HEK293T (cell line): Measurements from ENCODE around the gene CTNNBIP1.

Experiments used
- CTCF ChIA-PET: fragments of 350-600 bp; formaldehyde crosslinking; extraction: SDS; loops from one replicate; lab custom pipeline; 2021; ENCODE audit warnings: antibody characterized with exemption, inconsistent platforms; lab: Yijun Ruan, JAX
- POLR2A ChIA-PET: fragments of 350-600 bp; formaldehyde crosslinking; extraction: SDS; loops from one replicate; lab custom pipeline; 2020; ENCODE audit warnings: antibody characterized with exemption, inconsistent platforms; lab: Yijun Ruan, JAX
- DNase-seq: peaks from one replicate; pipeline ENCODE4 v3.0.0; 2012; ENCODE audit warnings: mixed read lengths; ENCODE audit errors: extremely low spot score
- ARNT ChIP-seq: fragments of 450-650 bp; IDR thresholded peaks from 2 replicates; pipeline ENCODE4 v1.6.1; 2017; ENCODE audit warnings: mild to moderate bottlenecking
- BHLHE40 ChIP-seq: fragments of 450-650 bp; IDR thresholded peaks from 2 replicates; pipeline ENCODE4 v1.6.1; 2016; ENCODE audit warnings: mild to moderate bottlenecking, moderate library complexity, borderline replicate concordance
- CTBP1 ChIP-seq: fragments of 450-650 bp; IDR thresholded peaks from 2 replicates; pipeline ENCODE4 v1.6.1; 2016; ENCODE audit warnings: borderline replicate concordance
- ELF4 ChIP-seq: fragments of 450-650 bp; IDR thresholded peaks from 2 replicates; pipeline ENCODE4 v1.6.1; 2017; ENCODE audit warnings: antibody characterized with exemption
- FOXA1 ChIP-seq: fragments of 450-650 bp; IDR thresholded peaks from 2 replicates; pipeline ENCODE4 v1.6.1; 2016; ENCODE audit warnings: mild to moderate bottlenecking
- FOXK2 ChIP-seq: fragments of 450-650 bp; IDR thresholded peaks from 2 replicates; pipeline ENCODE4 v1.6.1; 2016; ENCODE audit warnings: mild to moderate bottlenecking
- FOXM1 ChIP-seq: fragments of 450-650 bp; IDR thresholded peaks from 2 replicates; pipeline ENCODE4 v1.6.1; 2017; ENCODE audit warnings: mild to moderate bottlenecking, borderline replicate concordance
- HDGF ChIP-seq: fragments of 450-650 bp; IDR thresholded peaks from 2 replicates; pipeline ENCODE4 v1.6.1; 2017; ENCODE audit warnings: antibody characterized with exemption, borderline replicate concordance
- L3MBTL2 ChIP-seq: fragments of 450-650 bp; conservative IDR thresholded peaks from 2 replicates; pipeline ENCODE4 v1.6.1; 2016; ENCODE audit warnings: mild to moderate bottlenecking
- LEF1 ChIP-seq: fragments of 450-650 bp; IDR thresholded peaks from 2 replicates; pipeline ENCODE4 v1.6.1; 2017; ENCODE audit warnings: mild to moderate bottlenecking, borderline replicate concordance
- NFRKB ChIP-seq: fragments of 450-650 bp; IDR thresholded peaks from 2 replicates; pipeline ENCODE4 v1.6.1; 2016; ENCODE audit warnings: mild to moderate bottlenecking, moderate library complexity
- SP1 ChIP-seq: fragments of 450-650 bp; IDR thresholded peaks from 2 replicates; pipeline ENCODE4 v1.6.1; 2017
- SUZ12 ChIP-seq: fragments of 450-650 bp; IDR thresholded peaks from 2 replicates; pipeline ENCODE4 v1.6.1; 2016; ENCODE audit warnings: mild to moderate bottlenecking
- TARDBP ChIP-seq: fragments of 450-650 bp; IDR thresholded peaks from 2 replicates; pipeline ENCODE4 v1.6.1; 2016
- ZNF384 ChIP-seq: fragments of 450-650 bp; IDR thresholded peaks from 2 replicates; pipeline ENCODE4 v1.6.1; 2016
- TF ChIP-seq, protein P1 (sequence below): fragments of 450-650 bp; IDR thresholded peaks from 2 replicates; pipeline ENCODE4 v1.6.1; 2016

Gene CTNNBIP1

DNA sequence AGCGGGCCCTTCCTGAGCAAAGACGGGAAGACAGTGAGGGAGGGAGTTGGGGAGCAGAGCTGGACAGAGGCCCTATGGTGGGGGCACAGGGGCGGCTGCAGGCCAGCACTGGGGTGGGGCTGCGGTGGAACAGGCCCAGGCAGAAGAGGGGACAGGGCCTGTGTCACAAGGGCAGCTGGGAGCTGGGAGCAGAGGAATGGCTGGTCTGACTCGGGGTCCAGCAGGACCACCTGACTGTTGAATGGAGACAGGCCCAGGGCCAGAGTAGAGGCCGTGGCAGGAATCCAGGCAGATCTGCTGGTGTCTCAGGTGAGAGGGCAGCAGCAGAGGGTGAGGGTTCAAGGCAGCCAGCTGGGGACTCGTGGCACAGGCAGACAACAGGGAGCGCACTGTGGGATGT is 25.3 kb downstream of the CTNNBIP1 start:
- no peak for DNase-seq
- TF ChIP-seq SP1 (no peak), FOXA1 (no peak), CTBP1 (no peak), HDGF (no peak), TARDBP (no peak), FOXM1 (no peak), L3MBTL2 (no peak), LEF1 (no peak), ZNF384 (no peak)
- CTCF ChIA-PET = no interaction called here
- POLR2A ChIA-PET = no interaction called here

DNA sequence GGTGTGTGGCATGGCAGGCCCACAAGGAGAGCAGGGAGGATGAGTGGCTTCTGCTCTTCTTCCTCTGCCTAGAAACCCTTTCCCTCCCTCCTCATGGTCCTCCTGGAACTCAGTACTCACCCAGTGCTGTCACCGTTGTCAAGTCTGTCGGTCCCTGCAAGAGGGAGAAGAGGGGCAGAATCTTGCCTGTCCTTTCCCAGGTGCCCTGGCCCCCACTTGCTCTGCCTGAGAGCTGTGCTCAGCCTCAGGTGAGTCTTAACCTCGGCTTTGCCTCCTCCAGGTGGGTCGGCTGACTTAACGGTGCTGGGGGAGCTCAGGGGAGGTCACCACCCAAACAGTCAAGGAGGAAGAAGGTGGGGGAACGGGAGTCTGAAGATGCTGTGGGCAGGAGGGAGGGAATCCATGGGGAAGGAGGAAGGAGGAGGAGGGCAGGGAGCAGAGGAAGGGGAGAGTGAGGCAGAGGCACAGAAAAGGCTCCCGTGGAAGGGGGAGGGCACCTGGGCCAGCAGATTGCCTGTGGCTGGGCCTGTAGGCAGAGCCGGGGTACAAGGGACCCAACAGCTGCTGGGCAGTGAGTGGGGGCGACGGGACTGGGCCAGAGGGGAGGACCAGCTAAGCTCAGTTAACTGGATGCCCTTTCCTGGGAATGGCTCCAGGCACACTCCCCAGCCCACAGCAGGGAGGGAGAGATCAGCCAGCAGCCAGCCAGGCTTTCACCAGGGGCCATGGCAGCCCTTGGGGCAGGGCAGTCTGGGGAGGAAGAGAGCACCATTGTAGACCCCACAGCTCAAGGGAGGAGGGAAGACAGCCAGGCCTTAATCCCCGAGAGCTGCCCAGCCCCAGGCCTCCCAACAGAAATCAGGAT is 26.3 kb downstream of the CTNNBIP1 start:
- CTCF ChIA-PET = no interaction called here
- POLR2A ChIA-PET = interaction anchor here (0.7 to 1.5 kb wide), 2 partner anchors 59 kb away, joined by 3 to 4 read pairs; partner anchors contain the start of genes LZIC and NMNAT1
- TF ChIP-seq L3MBTL2 (no peak), FOXM1 (no peak), LEF1 (no peak), ARNT (no peak), TARDBP (no peak), SUZ12 (no peak), NFRKB (no peak), FOXA1 (no peak), HDGF (no peak), FOXK2 (no peak), ELF4 (no peak), ZNF384 (no peak), BHLHE40 (no peak), CTBP1 (no peak), SP1 (no peak)
- TF ChIP-seq, protein P1, sequence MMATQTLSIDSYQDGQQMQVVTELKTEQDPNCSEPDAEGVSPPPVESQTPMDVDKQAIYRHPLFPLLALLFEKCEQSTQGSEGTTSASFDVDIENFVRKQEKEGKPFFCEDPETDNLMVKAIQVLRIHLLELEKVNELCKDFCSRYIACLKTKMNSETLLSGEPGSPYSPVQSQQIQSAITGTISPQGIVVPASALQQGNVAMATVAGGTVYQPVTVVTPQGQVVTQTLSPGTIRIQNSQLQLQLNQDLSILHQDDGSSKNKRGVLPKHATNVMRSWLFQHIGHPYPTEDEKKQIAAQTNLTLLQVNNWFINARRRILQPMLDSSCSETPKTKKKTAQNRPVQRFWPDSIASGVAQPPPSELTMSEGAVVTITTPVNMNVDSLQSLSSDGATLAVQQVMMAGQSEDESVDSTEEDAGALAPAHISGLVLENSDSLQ = no peak
- no peak for DNase-seq

DNA sequence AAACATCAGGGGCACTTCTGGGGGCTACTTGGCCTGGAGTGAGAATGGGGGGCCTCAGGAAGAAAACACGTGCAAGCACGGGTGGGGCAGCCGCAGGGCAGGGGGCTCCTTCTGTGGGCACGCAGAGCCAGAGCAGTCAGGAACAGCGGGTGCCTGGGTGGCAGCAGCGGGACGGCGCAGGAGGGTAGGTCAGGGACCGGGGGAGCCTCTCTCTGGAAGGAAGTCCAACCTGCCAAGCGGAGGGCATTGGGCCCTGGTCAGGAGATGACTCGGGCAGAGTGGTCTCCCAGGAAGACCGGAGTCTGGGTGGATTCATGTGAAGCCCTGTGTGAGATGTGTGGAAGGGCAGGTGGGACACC is 27.1 kb downstream of the CTNNBIP1 start:
- no peak for TF ChIP-seq NFRKB
- TF ChIP-seq FOXM1 = no peak
- no peak for TF ChIP-seq TARDBP
- TF ChIP-seq CTBP1 = no peak
- no peak for TF ChIP-seq ARNT
- TF ChIP-seq SP1 = no peak
- TF ChIP-seq HDGF = no peak
- no peak for TF ChIP-seq SUZ12
- no peak for TF ChIP-seq ZNF384
- TF ChIP-seq FOXK2 = no peak
- no peak for DNase-seq
- CTCF ChIA-PET = no interaction called here
- POLR2A ChIA-PET = interaction anchor here (1.5 kb wide), 1 partner anchor 60 kb away, joined by 4 read pairs; the partner anchor contains the start of genes LZIC and NMNAT1

- TF ChIP-seq BHLHE40 (no peak), SUZ12 (no peak), HDGF (no peak), CTBP1 (no peak), SP1 (no peak), LEF1 (no peak), ARNT (no peak), TARDBP (no peak), FOXK2 (no peak), ELF4 (no peak), FOXA1 (no peak), L3MBTL2 (no peak), ZNF384 (no peak), NFRKB (no peak), FOXM1 (no peak)
- TF ChIP-seq, protein P1 = no peak
- ChIA-PET CTCF (no interaction called here), POLR2A (interaction anchor here (1.5 kb wide), 1 partner anchor 61 kb away, joined by 4 read pairs; the partner anchor contains the start of genes LZIC and NMNAT1)
- DNase-seq = no peak
Measured at GRCh38 chr1:9882296-9882944, 27.6 kb downstream of the CTNNBIP1 start.

DNA sequence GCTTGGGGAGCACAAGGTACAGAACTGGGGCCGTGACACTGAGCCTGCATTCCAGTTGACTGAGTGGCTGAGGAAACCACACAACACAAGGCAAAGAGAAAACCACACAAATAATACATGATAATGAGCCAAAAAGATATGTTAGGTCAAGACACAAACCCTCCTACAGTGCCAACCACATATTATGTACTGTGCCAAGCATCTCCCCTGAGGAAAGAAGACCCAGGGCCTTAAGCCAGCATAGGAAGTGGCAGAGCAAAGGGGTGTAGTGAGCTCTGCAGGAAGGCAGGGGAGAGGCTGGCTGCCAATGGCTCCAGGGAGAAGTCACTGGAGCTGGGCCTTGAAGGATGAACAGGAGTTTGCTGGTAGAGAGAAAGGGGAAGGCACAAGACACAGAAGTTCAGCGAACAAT is 28.2 kb downstream of the CTNNBIP1 start:
- ChIA-PET POLR2A (no interaction called here), CTCF (no interaction called here)
- TF ChIP-seq CTBP1 = no peak
- TF ChIP-seq SP1 = no peak
- no peak for TF ChIP-seq SUZ12
- TF ChIP-seq ZNF384 = no peak
- no peak for TF ChIP-seq L3MBTL2
- TF ChIP-seq FOXM1 = no peak
- TF ChIP-seq FOXA1 = no peak
- TF ChIP-seq, protein P1 = no peak
- no peak for TF ChIP-seq ELF4
- TF ChIP-seq ARNT = no peak
- no peak for TF ChIP-seq BHLHE40
- no peak for TF ChIP-seq NFRKB
- no peak for TF ChIP-seq HDGF
- no peak for TF ChIP-seq TARDBP
- no peak for TF ChIP-seq FOXK2
- no peak for TF ChIP-seq LEF1
- no peak for DNase-seq
